Osteocyte (in vitro differentiated cells): Measurements from ENCODE around the gene FAM110A. TPM values are rescaled to one million over a fixed set of nuclear protein-coding genes. Genes with fewer than 3 reads are reported as not detected.

Experiments
- DNase-seq: peaks from one replicate; pipeline ENCODE4 v3.0.0; 2021; ENCODE audit warnings: mixed read lengths; ENCODE audit not compliant: unreplicated experiment; ENCODE audit errors: extremely low spot score
- H3K27ac Mint-ChIP-seq: one replicate; pipeline ENCODE4 v1.8.0; 2021; ENCODE audit warnings: mild to moderate bottlenecking, mixed read lengths; ENCODE audit not compliant: unreplicated experiment
- H3K27me3 Mint-ChIP-seq: one replicate; pipeline ENCODE4 v1.8.0; 2021; ENCODE audit warnings: mixed read lengths; ENCODE audit not compliant: unreplicated experiment
- H3K36me3 Mint-ChIP-seq: one replicate; pipeline ENCODE4 v1.8.0; 2021; ENCODE audit warnings: mixed read lengths; ENCODE audit not compliant: unreplicated experiment
- H3K4me1 Mint-ChIP-seq: one replicate; pipeline ENCODE4 v1.8.0; 2021; ENCODE audit warnings: mixed read lengths; ENCODE audit not compliant: unreplicated experiment
- H3K4me3 Mint-ChIP-seq: one replicate; pipeline ENCODE4 v1.8.0; 2021; ENCODE audit warnings: mild to moderate bottlenecking, moderate library complexity, mixed read lengths; ENCODE audit not compliant: unreplicated experiment
- H3K9me3 Mint-ChIP-seq: one replicate; pipeline ENCODE4 v1.8.0; 2021; ENCODE audit warnings: mixed read lengths; ENCODE audit not compliant: unreplicated experiment
- CTCF ChIP-seq: fragments of 200-600 bp; sonication (generic); IDR thresholded peaks from 2 replicates; pipeline ENCODE4 v1.5.0; 2021; ENCODE audit warnings: antibody characterized with exemption, mild to moderate bottlenecking, moderate library complexity
- total RNA-seq: library from RNA; stranded (reverse); gene quantifications from 2 replicates; pipeline ENCODE4 v1.2.1, GENCODE V29; 2021

Gene FAM110A
- total RNA-seq, 1 donor from 2014 or later = 2.7 TPM

GRCh38 chr20:833121-833449, 430 bp upstream of the FAM110A start:
- peak overlapping the region; percentile 78 for H3K4me3 Mint-ChIP-seq
- peaks cover 24% of the 10 kb centered on the region for H3K4me1 Mint-ChIP-seq
- no peak for DNase-seq
- H3K36me3 Mint-ChIP-seq = no peaks in the 10 kb centered on the region
- H3K9me3 Mint-ChIP-seq = peaks cover 3% of the 10 kb centered on the region
- TF ChIP-seq CTCF = no peak
- no peaks in the 10 kb centered on the region for H3K27me3 Mint-ChIP-seq
- H3K27ac Mint-ChIP-seq = peak overlapping the region; percentile 73

- Mint-ChIP-seq H3K4me1 (peaks cover 24% of the 10 kb centered on the region), H3K36me3 (no peaks in the 10 kb centered on the region), H3K4me3 (peak overlapping the region; percentile 78), H3K27ac (peak overlapping the region; percentile 34), H3K9me3 (peaks cover 3% of the 10 kb centered on the region), H3K27me3 (no peaks in the 10 kb centered on the region)
- TF ChIP-seq CTCF = no peak
- no peak for DNase-seq
Measured at GRCh38 chr20:834151-834746, 734 bp downstream of the FAM110A start.

- no peak for TF ChIP-seq CTCF
- Mint-ChIP-seq H3K4me3 (peak overlapping the region; percentile 9), H3K27ac (no peak overlapping the region), H3K27me3 (no peaks in the 10 kb centered on the region), H3K9me3 (peaks cover 3% of the 10 kb centered on the region), H3K4me1 (peaks cover 27% of the 10 kb centered on the region), H3K36me3 (no peaks in the 10 kb centered on the region)
- no peak for DNase-seq
Measured at GRCh38 chr20:835608-836045, 2.1 kb downstream of the FAM110A start.

- Mint-ChIP-seq H3K27ac (no peak overlapping the region), H3K4me3 (no peak overlapping the region), H3K9me3 (peaks cover 3% of the 10 kb centered on the region), H3K27me3 (no peaks in the 10 kb centered on the region), H3K4me1 (peaks cover 27% of the 10 kb centered on the region), H3K36me3 (no peaks in the 10 kb centered on the region)
- no peak for TF ChIP-seq CTCF
- no peak for DNase-seq
Measured at GRCh38 chr20:836190-836589, 2.7 kb downstream of the FAM110A start.

GRCh38 chr20:839015-839414, 5.5 kb downstream of the FAM110A start:
- Mint-ChIP-seq H3K9me3 (peaks cover 3% of the 10 kb centered on the region), H3K36me3 (no peaks in the 10 kb centered on the region), H3K4me3 (no peak overlapping the region), H3K27ac (no peak overlapping the region), H3K27me3 (no peaks in the 10 kb centered on the region), H3K4me1 (peaks cover 24% of the 10 kb centered on the region)
- no peak for TF ChIP-seq CTCF
- no peak for DNase-seq
